NCI-H774 (cell line): ENCODE measurements around the gene LSS.
"Not testable (repeated sequence)": the region's sequence is repeated elsewhere in the genome, so short reads cannot be mapped to it uniquely, and the experiment has no call there.

ENCODE experiments used
- DNase-seq: peaks from one replicate; lab custom pipeline; 2025; lab: John Stamatoyannopoulos, UW

Gene LSS

GRCh38 chr21:46152927-46153246 is 75.7 kb downstream of the LSS start:
- no peak for DNase-seq

DNA sequence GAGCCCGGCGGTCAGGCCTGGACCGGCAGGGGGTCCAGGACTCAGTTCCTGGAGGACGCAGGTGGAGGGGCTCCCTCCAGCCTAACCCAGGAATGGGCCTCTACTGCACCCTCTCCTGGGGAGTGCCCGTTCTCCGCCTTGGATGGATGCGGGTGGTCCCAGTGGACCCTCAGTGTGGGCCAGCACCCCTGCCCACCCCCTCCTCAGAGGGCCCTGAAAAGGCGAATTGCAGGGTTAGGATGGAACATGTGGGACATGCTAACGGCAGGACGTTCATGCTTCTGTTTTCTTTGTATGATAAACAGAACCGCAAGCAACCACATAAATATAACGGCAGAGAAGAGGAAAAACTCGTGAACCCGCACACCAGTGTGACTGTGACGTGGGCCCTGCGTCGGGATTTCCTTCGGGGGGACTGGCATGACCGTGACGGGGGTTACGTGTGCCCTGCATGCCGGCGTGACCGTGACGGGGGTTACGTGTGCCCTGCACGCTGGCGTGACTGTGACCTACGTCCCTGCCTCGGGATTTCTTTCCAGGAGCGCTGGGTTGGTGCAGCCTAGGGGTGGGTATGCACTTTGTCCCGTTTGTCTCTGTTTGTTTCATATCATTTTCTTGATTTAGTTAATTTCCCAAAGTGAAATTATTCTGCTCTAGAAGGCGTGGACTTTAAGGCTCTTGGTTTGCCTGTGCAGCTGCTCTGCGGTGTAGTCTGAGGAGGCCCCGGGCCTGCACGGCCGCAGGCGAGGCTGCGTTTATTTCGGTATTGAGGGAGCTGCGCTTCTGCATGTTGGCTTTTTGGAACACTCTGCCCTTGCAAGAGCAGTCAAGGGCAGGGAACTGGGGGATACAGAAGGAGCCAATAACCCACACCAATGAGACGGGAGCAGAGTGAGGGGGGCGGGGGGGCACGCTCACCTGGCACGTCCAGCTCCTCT is 76.3 kb downstream of the LSS start:
- no peak for DNase-seq

DNA sequence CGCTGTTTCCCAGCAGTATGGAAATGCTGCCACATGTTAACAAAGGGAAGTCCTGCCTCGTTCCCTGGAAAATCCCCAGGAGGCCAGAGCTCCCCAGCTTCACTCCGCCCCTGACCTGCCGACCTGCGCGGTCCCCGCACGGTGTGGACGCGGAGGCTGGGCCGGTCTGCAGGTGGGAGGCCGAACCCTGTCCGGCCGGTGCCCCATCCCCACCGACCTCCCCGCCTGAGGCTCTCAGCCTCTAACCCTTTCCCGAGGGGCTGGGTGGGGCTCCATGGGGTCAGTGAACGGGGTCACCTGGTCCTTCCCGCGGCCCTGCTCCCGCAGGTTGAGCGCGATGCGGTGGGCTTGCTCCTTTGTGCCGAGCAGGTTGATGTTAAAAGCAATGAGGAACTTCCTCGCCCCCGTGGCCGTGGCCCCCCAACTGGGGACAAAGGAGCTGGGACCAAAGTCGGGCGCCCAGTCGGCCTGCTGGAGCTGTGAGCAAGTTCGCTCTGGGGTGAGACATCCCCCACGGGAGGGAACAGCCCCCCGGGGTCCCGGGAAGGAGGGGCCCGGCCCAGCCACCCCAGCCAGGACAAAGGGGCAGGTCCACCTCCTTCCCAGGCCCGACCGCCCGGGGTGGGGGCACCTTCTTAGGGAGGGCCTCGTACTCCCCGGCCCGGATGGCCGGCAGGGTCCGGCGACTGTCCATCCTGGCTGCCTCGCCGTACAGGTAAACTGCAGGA is 77.1 kb downstream of the LSS start:
- no peak for DNase-seq

DNA sequence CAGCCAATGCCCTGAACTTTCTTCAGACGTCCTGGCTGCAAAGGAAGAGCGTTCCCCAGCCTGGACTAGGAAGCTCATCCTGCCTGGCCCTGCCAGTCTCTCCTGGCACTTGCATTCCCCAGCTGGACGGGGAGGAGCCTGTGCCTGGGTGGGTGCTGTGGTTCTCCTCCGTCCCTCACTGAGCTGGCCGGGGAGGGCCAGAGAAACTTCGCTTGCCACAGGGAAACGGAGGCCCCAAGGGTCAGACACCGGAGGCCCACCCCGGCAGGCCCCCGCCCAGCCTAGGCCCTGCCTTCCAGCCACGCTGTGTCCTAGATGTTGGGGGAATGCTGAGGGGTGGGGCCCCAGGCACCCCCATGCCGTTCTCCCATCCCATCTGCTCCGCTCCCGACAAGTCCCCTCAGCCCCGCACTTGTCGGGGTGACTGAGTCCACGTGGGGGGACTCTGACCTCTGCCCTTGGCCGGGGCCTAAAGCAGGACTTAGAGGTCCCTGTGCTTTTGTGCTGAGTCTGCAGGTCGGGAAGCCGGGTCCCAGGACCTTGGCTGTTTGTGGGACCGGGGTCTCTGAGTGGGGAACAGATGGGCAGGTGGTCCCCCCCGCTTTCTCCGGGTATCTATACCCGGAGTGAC is 78.0 kb downstream of the LSS start:
- DNase-seq = no peak

DNA sequence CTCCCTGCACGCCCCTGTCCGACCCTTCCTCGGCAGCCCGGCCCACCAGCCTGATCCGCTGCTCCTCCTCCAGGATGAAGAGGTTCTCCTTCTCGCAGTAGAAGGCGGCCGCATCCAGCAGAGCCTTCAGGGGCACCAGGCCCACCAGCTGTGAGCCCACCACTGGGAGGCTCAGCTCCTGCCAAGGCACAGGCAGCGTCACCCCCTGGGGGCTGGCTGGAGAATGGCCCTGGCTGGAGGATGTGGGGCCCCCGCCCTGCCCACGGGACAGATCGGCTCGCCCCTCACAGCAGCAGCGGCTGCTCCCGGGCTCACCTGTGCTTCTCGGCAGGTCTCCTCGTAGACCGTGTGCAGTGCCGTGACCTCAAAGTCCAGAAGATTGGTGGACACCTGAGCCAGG is 78.5 kb downstream of the LSS start:
- DNase-seq = no peak

DNA sequence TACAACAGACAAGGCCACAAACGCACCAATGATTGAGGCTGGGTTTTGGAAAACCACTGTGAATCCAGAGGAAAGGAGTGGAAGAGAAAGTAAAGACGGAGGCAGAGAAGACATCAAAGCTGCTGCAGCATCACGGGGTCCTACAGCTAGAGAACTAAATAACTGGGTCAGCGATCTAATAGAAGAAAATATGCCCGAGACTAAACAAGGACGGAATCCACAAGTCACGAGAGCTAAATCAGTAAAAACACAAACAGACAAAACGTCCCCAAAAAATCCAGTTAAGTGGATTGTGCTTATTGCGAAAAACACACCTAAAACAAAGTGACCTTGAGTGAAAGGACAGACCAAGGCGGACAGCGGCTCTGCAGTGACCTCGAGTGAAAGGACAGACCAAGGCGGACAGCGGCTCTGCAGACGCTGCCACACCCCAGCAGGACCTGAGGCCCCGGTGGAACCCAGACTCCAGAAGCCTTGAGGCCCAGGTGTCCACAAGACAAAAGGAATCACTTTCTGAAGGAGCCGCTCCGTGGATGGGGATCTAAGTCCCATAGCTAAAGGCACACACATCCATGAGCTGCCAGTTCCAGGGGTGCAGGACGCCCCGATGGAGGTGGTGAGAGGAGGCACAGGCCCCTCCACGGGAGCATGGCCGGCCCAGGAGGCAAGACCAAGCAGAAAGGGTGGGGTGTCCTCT is 79.2 kb downstream of the LSS start:
- DNase-seq = no peak

DNA sequence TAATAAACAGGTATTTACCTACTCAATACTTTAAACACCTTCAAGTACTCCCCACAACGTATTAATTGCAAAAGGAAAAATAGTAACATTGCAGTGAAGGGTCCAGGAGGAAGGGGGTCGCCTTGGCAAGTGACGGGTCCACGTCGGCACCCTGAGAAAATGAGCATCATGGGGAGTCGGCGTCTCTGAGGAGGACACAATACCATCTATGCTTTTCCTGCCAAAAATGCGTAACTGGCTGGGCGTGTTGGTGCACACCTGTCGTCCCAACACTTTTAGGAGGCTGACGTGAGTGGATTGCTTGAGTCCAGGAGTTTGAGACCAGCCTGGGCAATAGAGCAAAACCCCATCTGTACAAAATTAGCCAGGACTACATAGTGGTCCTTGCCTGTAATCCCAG is 80.5 kb downstream of the LSS start:
- DNase-seq = no peak

DNA sequence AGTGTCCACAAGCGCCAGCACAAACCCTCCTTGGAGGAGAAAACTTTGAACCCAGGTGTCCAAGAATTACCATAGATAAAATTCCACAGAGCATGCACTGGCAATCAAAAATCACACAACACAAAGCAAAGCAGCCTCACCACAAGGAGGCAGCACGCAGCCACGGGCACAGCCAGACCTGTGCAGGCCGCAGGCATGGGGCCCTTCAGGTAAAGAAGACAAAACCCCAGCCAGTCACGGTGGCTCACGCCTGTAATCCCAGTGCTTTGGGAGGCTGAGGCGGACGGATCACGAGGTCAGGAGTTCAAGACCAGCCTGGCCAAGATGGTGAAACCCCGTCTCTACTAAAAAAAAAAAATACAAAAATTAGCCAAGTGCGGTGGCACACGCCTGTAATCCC is 81.1 kb downstream of the LSS start:
- not testable (repeated sequence) for DNase-seq

DNA sequence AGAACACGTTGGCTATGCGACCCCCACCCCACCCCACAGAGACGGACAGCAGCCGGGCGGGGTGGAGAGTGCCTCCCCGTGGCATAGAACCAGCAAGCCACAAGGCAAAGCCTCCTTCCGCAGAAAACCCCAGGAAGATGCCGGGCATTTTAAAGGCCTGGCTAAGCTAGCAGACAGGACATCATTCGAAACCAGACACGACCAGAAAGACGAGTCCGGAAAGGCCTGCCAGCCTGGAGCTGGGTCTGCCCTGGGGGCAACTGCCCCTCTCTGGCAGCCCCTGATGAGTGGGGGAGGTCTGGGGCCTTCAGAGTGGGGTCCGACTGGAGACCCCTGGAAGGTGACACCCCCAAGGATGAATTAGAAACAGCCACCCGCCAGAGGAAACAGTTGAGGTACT is 81.7 kb downstream of the LSS start:
- no peak for DNase-seq

DNA sequence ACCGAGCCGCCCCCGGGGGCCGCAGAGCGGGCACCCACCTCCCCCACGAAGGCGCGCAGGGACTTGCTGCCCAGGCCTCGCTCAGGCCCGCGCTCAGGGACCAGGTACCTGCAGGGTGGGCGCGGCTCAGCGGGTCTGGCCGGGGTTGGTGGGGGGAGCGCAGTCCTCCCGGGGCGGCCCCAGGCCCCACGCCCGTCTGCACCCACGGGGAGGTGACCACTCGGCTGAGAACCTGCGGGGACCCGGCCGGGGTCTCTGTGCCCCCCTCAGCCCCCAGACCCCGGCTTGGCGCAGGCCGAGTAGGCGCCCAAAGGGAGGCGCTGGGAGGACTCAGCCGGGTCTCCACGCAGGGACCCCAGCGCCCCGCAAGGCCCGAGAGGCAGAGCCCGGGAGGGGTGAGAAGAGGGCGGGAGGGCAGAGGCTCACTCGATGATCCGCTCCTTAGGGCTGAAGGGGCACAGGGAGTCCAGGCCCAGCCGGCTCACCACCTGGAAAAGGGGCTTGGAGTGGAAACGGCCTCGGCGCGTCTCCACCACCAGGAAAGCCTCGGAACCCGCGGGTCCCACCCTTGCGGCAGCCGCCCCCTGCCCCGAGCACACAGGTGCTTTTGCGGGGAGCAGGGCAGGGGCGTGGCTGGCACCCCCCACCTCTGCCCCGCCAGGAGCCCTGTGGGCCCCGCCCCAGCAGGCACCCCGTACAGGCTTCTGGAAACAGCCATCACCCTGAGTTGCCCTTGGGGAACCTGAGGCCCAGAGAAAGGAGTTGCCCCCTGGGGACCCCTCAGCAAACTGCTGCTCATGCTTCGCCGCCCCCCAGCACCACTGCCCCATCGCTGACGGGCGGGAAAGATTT is 82.5 kb downstream of the LSS start:
- DNase-seq = no peak

DNA sequence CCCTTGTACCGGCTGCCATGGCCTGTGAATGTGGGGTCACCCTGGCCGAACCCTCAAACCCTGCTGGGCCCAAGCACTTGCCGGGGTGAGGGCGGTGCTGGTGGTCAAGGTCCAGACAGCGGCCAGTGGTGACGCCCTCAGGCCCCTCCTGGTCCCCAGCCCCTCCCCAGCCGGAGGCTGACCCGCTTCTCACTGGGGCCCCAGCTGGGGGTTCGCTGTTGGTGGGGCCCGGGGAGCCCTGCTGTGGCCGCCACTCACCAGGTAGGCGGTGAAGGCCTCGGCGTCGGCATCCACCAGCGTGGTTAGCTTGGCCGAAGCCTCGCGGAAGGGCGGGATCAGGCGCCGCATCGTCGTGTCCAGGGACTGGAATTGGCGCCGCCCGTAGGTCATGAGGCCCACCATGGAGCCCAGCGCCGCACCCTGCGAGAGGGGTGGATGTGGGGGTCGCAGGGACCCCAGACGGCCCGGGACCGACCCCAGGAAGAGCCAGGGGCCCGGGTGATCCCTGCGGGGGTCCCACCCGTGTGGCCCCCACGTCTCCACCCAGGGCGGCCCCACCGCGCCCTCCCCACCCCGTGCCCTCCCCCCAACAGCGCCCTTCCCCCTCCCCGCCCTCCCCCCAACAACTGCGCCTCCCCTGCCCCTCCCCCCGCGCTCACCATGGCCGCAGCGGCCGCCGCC is 83.3 kb downstream of the LSS start:
- DNase-seq = no peak

GRCh38 chr21:46144464-46145070 is 84.0 kb downstream of the LSS start:
- DNase-seq = no peak

DNA sequence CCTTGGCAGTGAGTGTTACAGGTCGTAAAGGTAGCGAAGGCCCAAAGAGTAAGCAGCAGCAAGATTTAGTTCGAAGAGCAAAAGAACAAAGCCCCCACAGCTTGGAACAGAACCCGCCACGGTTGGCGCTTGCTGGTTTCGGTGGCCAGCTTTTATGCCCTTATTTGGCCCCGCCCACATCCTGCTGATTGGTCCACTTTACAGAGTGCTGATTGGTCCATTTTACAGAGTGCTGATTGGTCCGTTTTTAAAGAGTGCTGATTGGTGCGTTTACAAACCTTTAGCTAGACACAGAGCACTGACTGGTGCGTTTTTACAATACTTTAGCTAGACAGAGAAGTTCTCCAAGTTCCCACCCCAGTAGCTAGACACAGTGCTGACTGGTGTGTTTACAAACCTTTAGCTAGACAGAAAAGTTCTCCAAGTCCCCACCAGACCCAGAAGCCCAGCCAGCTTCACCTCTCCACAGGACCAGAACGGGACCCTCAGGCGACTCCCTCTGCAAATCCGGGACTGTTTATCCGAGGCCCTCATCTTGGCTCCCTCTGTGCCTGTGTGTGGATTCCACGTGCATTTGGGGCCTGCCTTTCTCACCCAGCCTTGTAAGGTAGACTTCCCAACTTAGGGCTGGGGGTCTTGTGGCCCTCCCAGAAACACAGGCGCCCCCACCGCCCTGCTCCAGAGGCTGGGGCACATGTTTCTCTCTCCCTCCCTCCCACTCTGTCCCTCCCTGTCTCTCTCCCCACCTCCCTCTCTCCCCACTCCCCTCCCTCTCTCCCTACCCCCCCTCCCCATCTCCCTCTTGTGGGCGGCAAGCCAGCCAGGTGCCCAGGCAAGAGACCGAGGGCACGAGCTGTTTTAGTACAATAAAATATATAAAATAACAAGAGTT is 85.7 kb downstream of the LSS start:
- no peak for DNase-seq

DNA sequence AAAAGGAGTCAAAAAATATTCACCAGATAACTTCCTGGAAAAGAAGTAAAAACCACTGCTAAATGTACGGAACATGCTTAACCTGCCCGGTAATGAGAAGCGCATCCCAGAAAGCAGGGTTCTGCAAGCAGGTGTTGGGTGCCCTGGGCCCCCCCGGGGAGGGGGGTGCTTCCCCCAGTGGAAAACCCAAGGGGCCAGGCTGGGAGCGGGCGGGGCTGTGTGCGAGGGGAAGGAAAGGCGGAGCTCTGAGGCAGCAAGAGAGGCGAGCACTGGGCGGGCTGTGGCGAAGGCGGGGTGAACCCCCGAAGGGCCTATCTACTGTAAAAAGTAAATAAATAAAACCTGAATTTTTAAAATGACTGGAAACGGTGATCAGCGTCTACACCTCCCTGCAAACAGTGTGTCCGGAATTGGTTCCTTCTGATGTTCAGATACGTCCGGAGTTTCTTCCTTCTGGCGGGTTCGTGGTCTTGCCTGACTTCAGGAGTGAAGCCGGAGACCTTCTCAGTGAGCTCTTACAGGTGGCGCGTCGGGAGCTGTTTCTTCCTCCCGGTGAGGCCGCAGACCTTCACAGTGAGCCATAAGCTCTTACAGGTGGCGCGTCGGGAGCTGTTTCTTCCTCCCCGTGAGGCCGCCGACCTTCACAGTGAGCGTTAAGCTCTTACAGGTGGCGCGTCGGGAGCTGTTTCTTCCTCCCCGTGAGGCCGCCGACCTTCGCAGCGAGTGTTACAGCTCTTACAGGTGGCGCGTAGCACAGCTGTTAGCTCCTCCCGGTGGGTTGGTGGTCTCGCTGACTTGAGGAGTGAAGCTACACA is 86.6 kb downstream of the LSS start:
- DNase-seq = no peak

GRCh38 chr21:46140352-46141003 is 88.1 kb downstream of the LSS start:
- not testable (repeated sequence) for DNase-seq

DNA sequence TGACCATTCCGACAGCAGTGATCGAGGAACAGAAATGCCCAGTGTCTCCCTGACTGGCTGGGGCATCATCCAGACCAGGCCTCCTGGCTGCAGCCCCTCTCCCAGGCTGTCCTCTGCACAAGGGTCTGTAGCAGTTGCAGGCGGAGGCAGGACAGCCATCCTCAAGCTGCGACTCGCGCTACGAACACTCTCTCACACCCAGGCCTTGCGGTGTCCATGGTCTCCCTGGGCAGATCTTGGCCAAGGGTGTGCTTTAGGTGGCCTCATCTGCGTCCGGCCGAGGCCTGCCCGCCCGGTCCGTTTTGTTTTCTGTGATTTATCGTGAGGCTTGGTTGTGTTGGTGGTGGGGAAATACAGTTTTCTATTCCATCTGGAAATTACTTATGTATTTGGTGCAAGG is 88.9 kb downstream of the LSS start:
- no peak for DNase-seq

DNA sequence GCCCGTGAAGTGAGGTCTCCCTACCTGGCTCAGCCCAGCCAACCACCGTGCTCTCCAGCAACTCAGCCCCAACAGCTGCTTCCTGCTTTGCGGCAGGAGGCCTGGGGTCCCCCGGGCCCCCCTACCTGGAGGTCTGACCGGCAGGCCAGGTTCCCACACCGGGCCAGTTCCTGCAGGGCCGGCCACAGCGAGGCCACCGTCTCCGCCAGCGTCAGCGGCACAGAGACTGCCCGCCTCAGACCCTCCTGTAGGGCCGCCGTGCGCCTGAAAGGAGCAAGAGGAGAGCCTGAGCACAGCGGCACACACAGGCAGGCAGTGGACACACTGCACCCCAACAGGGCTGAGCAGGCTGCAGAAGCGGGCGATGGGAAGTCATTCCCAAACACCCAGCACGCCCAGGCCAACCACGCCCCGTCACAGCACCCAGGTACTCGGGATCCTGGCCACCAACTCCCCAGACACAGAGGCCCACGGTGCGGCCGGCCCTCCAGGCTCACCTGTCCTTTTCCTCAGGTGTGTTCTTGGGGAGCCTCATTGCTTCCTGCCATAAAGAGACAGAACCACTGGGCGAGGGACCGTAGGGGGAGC is 90.1 kb downstream of the LSS start:
- no peak for DNase-seq
